Raji (cell line): Measurements from ENCODE around the gene ADAMTS2.

ENCODE experiments used
- POLR2A ChIP-seq: IDR thresholded peaks from 2 replicates; pipeline ENCODE4 v1.6.1; 2011; ENCODE audit warnings: low read depth, low read length, control low read depth; ENCODE audit not compliant: insufficient read depth

The ADAMTS2 gene

DNA sequence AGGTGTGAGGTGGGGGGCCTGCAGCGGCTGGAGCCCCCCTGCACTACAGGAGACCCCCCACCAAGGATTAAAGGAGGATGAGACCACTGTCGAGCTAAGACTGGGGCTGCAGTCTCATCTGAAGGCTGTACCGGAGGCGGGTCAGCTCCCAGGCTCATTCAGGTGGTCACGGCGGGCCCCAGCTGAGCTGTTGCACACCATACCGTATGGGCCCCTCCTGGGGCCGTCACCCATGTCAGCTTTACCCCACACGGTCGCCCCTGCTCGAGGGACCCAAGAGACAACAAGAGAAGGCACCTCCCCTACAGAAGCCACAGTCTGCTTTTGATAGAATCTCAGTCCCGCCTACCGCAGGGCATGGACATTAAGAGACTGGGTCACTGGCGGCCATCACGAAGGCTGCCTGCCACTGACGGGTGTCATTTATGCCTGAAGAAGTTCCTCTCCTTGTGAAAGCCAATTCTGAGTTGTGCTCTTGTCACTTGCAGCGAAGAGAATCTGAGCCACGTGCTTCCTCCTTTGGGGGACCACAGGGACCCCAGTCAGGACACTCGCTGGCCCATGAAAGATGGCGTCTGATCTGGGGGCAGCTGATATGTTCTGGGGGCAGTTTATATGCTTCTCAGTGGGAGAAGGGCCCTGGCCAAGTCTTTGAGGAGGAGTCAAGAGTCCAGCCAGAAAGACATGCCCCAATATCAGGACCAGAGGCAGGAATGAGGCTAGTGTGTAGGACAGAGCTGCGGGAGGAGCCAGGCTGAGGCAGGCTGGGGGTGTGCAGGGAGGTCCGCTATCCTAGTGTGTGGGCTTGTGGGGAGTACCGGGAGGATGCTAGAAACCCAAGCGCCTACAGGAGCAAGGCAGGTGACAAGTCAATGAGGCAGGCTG, 182.7 kb downstream of the ADAMTS2 start:
- no peak for TF ChIP-seq POLR2A

DNA sequence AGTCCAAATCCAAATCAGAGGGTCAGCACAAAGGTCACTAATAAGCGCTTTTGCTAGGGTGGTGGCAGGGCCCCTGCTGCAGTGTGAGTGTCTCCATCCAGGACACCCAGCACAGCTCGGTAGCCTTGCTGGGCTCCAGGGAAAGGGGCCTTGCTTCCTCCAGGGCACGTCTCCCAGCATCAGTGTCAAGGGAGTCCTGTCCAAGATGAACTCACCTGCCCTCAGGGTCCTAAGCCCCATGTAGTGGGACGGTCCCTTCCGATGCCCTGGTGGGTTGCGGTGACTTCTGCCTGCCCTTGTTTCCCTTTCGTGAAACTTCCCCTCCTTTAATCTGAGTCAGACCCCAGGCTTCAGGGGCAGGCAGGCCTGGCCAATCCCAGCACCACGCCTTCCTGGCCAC, 183.4 kb downstream of the ADAMTS2 start:
- TF ChIP-seq POLR2A: no peak

DNA sequence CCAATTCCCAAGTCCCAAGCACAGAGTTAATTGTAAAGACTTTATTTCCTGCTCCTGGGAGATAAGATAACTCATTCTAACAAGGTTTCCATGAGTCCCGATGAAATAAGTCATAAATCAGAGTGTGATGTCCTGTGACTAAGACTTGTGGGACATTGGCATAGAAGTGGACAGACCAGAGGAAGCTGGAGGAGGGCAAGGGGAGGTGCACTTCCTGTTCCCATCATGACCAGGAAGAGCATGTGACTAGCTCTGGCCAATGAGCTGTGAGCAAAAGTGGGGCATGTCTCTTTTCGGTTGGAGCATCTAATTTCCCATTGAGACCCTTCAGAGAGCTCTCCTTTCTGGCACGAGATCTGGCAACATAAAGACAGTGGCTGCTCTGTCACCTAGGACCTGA, 184.7 kb downstream of the ADAMTS2 start:
- TF ChIP-seq POLR2A: no peak

DNA sequence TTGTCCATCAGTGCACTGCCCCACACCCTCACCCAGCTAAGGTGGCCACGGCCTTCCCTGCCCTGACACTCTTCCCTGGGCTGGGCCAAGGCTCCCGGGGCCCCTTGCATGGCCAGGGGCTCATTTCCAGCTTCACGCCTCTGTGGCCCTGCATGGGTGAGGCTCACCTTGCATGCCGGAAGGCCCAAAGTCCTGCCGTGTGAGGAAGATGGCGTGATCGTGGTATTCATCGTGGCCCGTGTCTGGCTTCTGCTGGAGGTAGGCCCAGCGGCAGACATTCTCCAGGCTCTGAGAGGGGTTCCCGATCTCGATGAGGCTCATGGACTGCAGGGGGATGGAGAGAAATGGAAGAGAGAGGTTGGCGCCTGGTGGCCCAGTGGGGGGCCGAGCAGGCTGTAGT, 186.7 kb downstream of the ADAMTS2 start:
- no peak for TF ChIP-seq POLR2A

DNA sequence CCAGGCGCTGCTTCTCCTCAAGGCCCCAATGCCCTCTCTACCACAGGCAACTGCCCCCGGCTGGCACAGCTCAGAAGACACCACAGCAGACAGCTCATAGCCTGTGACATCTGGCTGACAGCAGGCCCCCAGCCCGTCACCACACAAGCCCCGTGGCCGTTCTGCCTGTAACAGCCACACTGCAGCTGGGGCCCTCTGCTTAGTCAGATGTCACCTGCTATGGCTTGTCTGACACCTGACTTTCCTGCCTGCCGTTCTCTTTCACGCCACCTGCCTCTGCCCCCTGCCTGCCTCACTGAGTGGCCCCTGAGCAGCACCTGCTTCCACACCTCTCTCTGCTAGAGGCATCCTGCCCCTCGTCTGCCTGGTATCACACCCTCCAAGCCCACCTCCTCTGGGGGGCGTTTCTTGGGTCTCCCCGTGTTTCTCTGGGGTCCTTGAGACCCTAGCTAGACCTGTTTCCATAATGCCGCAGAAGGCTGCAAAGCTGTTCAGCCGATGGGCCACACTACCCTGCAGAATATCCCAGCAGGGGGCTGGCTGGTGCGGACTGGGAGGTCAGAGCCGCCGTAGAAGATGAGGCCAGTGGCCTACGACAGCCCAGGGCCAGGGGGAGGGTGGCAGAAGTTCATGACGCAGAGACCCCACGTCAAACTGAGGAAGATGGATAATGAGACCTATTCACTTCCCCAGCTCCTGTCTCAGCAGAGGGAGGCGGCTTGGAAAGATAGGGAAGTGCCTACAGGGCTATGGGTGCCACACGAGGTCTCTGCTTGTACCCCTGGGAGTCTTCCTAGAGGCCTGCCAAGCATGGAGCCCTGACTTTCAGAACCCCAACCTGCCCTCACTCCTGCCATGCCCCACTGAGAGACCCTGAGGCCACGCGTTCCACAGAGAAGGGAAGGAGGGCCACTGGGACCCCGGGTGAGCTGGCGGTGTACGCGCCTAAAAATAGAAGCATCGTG, 190.0 kb downstream of the ADAMTS2 start:
- no peak for TF ChIP-seq POLR2A

DNA sequence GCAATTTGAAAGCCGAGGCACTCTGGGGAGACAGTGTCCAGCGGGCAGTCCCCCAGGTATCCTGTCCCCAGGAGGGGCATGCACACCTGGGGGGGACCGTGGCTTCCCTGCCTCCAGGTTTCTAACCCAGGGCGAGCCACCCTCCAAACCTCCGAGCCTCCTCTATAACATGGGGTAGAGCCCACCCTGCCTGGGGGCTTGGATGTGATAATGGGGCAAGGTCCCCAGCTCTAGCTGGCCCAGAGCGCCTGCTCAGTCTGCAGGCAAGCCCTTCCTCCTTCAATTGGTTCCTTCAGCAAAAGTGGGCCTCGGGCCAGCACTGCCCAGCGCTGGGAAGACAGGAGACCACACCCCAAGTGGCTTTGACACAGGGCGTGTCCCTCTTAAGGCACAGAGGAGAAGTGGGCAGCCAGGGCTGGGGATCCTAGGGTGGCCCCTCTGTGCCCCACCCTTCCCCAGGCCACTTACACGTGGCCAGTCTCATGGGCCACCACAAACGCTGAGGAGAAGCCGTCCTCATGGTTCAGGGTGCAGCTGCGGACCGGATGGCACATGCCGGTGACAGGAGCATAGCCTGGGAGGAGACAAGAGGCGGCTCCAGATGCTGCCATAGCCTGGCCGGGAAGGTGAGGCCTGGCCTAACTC, 190.8 kb downstream of the ADAMTS2 start:
- no peak for TF ChIP-seq POLR2A

DNA sequence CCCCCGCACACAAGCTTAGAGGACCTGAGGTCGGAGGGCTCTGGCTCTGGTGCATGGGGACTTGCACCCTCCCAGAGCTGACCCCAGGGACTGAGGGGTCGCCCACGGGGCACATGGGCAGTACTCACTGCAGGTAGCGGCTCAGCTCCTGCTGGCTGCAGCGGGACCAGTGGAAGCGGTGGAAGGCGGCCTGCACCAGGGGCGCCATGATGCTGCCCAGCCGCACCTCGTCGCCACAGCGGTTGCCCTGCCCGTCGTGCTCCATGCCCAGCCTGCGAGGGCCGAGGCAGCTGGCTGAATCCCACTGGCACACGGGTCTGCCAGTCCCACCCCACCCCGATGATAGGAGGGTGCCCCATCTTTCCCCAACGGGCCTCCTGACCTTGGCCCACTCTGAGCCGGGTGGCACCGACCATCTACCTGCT, 191.3 kb downstream of the ADAMTS2 start:
- TF ChIP-seq POLR2A: no peak

DNA sequence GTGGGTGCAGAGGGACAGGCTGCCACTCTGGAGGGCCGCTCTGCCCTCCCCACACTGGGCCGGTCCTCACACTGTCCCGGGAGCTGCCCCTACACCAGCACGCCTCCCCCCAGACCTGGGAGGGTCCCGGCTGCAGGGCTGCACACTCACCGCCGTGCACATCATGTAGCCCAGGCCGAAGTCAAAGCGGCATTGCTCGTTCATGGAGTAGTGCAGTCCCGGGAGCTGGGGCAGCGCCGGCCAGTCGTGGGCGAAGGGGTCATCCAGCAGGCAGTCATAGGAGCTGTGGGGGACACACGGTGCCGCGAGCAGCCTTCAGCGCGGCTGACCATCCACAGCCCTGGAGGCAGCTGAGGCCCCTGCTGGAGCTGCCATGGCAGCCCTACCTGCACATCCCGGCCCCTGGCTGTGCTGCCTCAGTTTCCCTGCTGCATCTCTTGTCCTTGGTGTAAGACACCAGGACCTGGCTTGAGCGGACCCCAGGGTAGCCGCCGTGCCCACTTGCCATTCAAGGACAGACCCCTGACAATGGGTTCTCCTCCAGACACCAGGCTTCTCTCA, 191.8 kb downstream of the ADAMTS2 start:
- no peak for TF ChIP-seq POLR2A

DNA sequence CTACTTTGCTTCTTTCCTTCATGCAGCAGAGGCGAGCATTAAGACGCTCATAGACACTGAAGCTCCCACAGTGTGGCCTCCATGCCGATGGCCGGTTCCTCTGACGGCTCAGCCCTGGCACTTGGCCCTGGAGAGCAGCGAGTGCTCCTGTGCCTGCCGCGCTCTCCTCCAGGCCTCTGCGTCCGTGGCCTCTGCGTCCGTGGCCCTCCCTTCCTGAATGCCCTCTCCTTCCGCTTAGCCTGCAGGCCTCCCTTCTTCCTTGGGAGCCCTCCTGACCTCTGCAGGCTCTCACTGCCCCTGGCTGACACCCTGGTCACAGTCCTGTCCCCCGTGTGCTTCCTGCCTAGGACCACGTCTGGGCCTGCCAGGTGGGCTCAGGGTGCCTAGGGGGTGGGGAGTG, 192.3 kb downstream of the ADAMTS2 start:
- no peak for TF ChIP-seq POLR2A

DNA sequence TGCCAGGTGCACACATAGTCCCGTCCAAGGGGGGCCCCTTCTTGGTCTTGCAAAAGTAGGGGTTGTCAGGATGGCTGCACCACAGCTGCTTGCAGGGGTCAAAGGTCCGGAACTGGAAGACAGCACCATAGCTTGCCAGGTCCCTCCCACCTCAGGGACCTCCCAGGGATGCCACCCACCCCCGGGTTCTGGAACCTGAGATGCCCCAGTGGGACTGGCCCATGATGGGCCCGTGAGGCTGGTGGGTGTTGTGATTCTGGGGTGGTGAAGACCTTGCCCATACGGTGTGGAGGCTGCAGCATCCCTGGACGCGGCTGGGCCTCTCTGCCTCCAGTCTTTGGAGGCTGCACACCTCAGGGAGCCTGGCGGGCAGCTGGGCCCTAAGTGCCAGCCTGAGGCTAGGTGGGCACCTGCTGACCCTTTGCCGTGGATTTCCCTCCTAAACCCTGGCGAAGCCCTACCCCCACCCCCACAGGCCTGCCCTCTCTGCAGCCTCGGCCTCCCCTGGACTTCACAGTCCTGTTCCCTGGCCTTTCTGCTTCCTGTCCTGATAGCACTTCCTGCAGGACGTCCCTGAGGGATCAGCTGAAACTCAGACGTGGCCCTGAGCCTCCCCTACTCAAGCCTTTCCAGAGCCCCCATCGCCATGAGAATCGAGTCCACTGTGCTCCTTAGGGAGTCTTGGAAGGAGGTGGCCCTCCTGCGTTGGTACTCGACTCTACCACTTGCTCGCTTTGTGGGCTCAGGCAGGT, 192.9 kb downstream of the ADAMTS2 start:
- no peak for TF ChIP-seq POLR2A

DNA sequence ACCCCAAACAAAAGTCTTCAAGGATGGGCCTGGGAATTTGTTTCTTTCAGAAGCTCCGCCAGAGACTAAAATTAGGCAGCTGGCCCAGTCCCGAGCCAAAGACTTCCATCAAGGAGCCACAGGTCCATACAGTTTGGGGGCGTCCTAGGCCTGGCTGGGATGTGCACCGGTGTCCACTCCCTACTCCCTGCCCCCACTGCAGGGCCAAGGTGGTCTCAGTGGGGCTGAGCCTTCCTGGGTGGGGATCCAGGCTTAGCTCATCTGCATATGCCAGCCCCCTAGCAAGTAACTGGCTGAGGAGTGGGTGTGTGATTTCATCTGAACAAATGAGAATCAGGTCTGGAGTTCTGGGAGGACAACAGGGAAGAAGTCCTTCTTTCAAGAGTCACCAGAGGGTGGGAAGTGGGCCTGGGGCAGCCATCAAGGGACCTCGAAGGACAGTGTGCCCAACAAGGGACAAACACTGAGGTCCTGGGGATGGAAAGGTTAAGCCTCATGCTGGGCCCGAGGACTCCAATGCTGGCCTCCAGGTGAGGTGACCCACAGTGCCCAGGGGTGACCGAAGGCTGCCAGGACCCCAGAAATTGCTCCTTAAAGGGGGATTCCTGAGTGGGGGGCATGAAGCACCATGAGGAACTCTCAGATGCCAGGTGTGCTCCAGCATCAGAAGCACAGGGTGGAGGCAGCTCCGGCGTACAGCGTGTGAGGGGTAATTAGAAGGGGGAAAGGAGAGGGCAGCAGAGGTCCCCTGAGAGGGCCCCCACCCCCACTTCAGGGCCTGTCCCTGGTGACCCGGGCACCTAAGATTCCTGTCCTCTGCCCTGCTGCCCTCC, 193.8 kb downstream of the ADAMTS2 start:
- no peak for TF ChIP-seq POLR2A

DNA sequence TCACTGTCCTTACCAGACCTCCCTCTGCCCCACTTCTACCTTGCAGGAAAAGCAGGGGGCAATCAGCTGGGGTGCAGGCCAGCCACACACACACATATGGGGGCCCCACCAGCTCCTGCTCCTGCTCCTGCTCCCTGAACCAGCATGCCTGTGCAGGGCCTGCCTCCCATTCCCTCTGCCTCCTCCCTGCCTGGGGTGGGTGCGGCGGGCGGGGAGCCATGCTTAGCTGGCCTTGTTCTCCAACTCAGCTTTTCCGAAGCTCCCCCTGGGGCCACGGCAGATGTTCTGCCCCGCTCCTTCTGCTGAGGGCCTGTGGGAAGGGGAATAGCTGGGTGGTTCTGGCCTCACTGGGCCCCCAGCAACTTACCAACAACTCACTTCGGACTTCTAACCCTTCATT, 195.2 kb downstream of the ADAMTS2 start:
- no peak for TF ChIP-seq POLR2A

DNA sequence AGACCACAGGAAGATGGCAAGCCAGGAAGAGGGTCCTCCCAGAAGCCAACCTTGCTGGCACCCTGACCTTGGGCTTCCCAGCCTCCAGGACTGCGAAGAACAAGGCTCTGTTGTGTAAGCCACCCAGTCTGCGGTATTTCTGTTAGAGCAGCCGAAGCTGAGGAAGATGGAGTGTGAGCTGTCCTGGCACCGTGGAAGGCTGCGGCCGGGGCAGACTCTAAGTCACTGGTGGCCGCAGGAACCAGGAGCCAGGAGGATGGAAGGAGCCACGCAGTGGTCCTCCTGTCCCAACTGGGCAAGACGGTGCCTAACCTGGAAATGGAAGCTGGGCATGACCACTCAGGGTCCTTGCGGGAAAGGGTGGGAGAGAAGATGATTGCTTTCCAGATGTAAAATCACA, 196.0 kb downstream of the ADAMTS2 start:
- TF ChIP-seq POLR2A: no peak
